Measurements from ENCODE around the gene ARHGDIB. TPM values are rescaled to one million over a fixed set of nuclear protein-coding genes. Genes with fewer than 3 reads are reported as not detected.

The ARHGDIB gene
- total RNA-seq, 1 experiment from 2014 or later = 7.7 TPM

DNA sequence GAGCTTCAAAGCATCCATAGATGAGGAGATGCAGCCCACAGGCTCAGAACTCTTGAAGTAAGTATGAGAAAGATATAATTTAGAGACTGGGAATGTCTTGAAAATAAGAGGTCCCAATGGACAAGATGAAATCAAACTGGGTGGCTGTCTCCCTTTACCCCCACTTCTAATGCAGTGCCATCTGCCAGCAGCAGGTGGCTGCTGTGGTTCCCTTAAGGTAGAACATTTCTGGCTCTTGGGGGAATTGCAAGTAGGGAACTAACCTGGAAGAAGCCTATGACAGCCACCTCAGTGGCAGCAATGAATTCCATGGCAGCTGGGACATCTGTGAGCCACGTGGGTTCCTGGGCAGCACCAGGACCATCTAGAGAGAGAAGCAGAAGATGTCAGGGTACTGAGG, 23.7 kb downstream of the ARHGDIB start:
- Mint-ChIP-seq H3K4me1 (ENCODE audit: insufficient read depth, unreplicated experiment) (no peaks in the 10 kb centered on the region), H3K27ac (ENCODE audit: low read depth, unreplicated experiment) (no peak overlapping the region), H3K9me3 (ENCODE audit: unreplicated experiment) (no peaks in the 10 kb centered on the region), H3K36me3 (ENCODE audit: insufficient read depth, unreplicated experiment) (peaks cover 14% of the 10 kb centered on the region), H3K4me3 (ENCODE audit: unreplicated experiment) (no peak overlapping the region), H3K27me3 (ENCODE audit: insufficient read depth, unreplicated experiment) (no peaks in the 10 kb centered on the region)
- no peak for DNase-seq (ENCODE audit: unreplicated experiment)
- intact Hi-C loops (cut with micrococcal nuclease) = no loop called here
- POLR2A ChIA-PET = no interaction called here
- TF ChIP-seq CTCF (IDR thresholded peaks at IDR 0.05; ENCODE audit: unreplicated experiment) = no peak
- CTCF ChIA-PET = interaction anchor here (1.5 kb wide), 1 partner anchor 10 kb away, joined by 5 read pairs; no protein-coding TSS in a partner anchor
- no TSS peak for BruUV-seq (replicated peaks)

DNA sequence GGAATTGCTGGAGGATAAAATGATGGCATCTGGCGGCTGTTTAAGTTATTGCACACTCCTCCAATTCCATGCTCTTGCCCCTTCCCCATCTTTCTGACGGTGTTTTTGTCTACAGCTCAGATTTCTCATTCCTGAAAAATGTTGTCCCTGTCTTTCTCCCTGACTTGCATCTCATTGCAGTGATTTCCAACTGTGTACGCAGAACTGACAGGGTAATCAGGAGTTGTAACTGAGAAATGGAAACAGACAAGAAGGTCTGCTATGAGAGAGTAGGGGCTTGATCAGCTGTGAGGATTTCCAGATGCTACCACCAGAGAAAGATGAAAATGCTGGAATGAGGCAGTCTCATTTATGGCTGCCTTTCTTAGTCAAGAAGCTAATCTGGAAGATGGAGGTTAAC, 24.4 kb downstream of the ARHGDIB start:
- DNase-seq (ENCODE audit: unreplicated experiment) = no peak
- ChIA-PET POLR2A (no interaction called here), CTCF (interaction anchor here (0.6 to 1.5 kb wide), 3 partner anchors 9 to 1124 kb away, joined by 3 to 5 read pairs (median 4); no protein-coding TSS in a partner anchor)
- Mint-ChIP-seq H3K36me3 (ENCODE audit: insufficient read depth, unreplicated experiment) (peaks cover 7% of the 10 kb centered on the region), H3K4me3 (ENCODE audit: unreplicated experiment) (no peak overlapping the region), H3K9me3 (ENCODE audit: unreplicated experiment) (no peaks in the 10 kb centered on the region), H3K27me3 (ENCODE audit: insufficient read depth, unreplicated experiment) (no peaks in the 10 kb centered on the region), H3K27ac (ENCODE audit: low read depth, unreplicated experiment) (no peak overlapping the region), H3K4me1 (ENCODE audit: insufficient read depth, unreplicated experiment) (no peaks in the 10 kb centered on the region)
- intact Hi-C loops (cut with micrococcal nuclease) = no loop called here
- TF ChIP-seq CTCF (IDR thresholded peaks at IDR 0.05; ENCODE audit: unreplicated experiment) = no peak
- BruUV-seq (replicated peaks) = no TSS peak

DNA sequence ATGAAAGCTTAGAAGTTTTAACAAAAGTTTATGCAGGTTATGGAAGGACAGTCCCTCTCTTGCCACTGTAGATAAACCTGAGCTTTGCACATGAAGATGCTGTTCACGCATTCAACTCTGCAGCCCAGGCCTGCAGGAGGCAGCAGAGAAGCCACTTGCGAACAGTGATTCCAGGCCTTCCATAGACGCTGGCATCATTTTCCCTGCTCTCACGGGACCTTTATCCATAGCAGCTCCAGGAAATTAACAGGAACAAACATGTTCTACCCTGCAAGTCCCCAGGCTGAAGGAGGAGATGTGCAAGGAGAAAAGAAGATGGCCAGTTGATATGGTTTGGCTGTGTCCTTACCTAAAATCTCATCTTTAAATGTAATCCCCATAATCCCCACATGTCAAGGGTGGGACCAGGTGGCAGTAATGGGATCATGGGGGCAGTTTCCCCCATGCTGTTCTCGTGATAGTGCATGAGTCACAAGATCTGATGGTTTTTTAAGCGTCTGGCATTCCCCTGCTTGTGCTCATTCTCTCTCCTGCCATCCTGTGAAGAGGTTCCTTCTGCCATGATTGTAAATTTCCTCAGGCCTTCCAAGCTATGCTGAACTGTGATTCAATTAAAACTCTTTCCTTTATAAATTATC, 25.1 kb downstream of the ARHGDIB start:
- TF ChIP-seq CTCF (IDR thresholded peaks at IDR 0.05; ENCODE audit: unreplicated experiment) = no peak
- H3K36me3 Mint-ChIP-seq (ENCODE audit: insufficient read depth, unreplicated experiment) = peaks cover 4% of the 10 kb centered on the region
- no peaks in the 10 kb centered on the region for H3K27me3 Mint-ChIP-seq (ENCODE audit: insufficient read depth, unreplicated experiment)
- H3K4me1 Mint-ChIP-seq (ENCODE audit: insufficient read depth, unreplicated experiment) = no peaks in the 10 kb centered on the region
- no peaks in the 10 kb centered on the region for H3K9me3 Mint-ChIP-seq (ENCODE audit: unreplicated experiment)
- no TSS peak for BruUV-seq (replicated peaks)
- POLR2A ChIA-PET = interaction anchor here (1.0 kb wide), 1 partner anchor 10 kb away, joined by 3 read pairs; no protein-coding TSS in a partner anchor
- no peak overlapping the region for H3K4me3 Mint-ChIP-seq (ENCODE audit: unreplicated experiment)
- CTCF ChIA-PET = interaction anchor here (0.6 to 0.8 kb wide), 2 partner anchors 10 to 1125 kb away, joined by 3 to 4 read pairs; no protein-coding TSS in a partner anchor
- no peak overlapping the region for H3K27ac Mint-ChIP-seq (ENCODE audit: low read depth, unreplicated experiment)
- DNase-seq (ENCODE audit: unreplicated experiment) = no peak
- intact Hi-C loops (cut with micrococcal nuclease) = no loop called here

- ChIA-PET CTCF (no interaction called here), POLR2A (no interaction called here)
- Mint-ChIP-seq H3K4me3 (ENCODE audit: unreplicated experiment) (no peak overlapping the region), H3K36me3 (ENCODE audit: insufficient read depth, unreplicated experiment) (peaks cover 4% of the 10 kb centered on the region), H3K27me3 (ENCODE audit: insufficient read depth, unreplicated experiment) (no peaks in the 10 kb centered on the region), H3K9me3 (ENCODE audit: unreplicated experiment) (no peaks in the 10 kb centered on the region), H3K27ac (ENCODE audit: low read depth, unreplicated experiment) (no peak overlapping the region), H3K4me1 (ENCODE audit: insufficient read depth, unreplicated experiment) (no peaks in the 10 kb centered on the region)
- TF ChIP-seq CTCF (IDR thresholded peaks at IDR 0.05; ENCODE audit: unreplicated experiment) = no peak
- no peak for DNase-seq (ENCODE audit: unreplicated experiment)
- no TSS peak for BruUV-seq (replicated peaks)
- intact Hi-C loops (cut with micrococcal nuclease) = no loop called here
Observed at GRCh38 chr12:14935031-14935430, 26.4 kb downstream of the ARHGDIB start.

Measured in MCF 10A (cell line).